ENCODE measurements around the gene BNC2.

Gene BNC2

GRCh38 chr9:16754662-16755061, 115.8 kb downstream of the BNC2 start:
- H3K4me2 ChIP-seq (ENCODE audit: insufficient read depth, low read length, poor library complexity, severe bottlenecking) = no peak overlapping the region
- no peak overlapping the region for H2BK12ac ChIP-seq (ENCODE audit: low read length)
- no CpG with 5 or more reads among the region's 4 CpGs for WGBS, 2 donors (ENCODE audit: extremely low coverage in 2 of 2, insufficient read length in 2 of 2, insufficient replicate concordance in 1 of 2)
- H2BK15ac ChIP-seq (ENCODE audit: low read length) = no peak overlapping the region
- H4K91ac ChIP-seq (ENCODE audit: low read depth, low read length, poor library complexity) = no peak overlapping the region
- H2AFZ ChIP-seq (ENCODE audit: low read length) = no peak overlapping the region
- no peak overlapping the region for H3K4ac ChIP-seq (ENCODE audit: low read length)
- no peak overlapping the region for H3K4me3 ChIP-seq (ENCODE audit: low read length in 2 of 2)
- H2BK5ac ChIP-seq (ENCODE audit: low read length) = no peak overlapping the region
- no peaks in the 10 kb centered on the region for H3K79me1 ChIP-seq (ENCODE audit: low read depth, low read length)
- H2BK120ac ChIP-seq (ENCODE audit: low read depth, low read length) = no peak overlapping the region
- no peak overlapping the region for H3K9ac ChIP-seq (ENCODE audit: low read depth, low read length, poor library complexity)
- H3K23ac ChIP-seq (ENCODE audit: low read depth, low read length, poor library complexity) = no peak overlapping the region
- no peaks in the 10 kb centered on the region for H3K4me1 ChIP-seq (ENCODE audit: control insufficient read depth in 2 of 2, insufficient read depth in 1 of 2, low read depth in 1 of 2, low read length in 2 of 2)
- H2AK5ac ChIP-seq (ENCODE audit: low read depth, low read length) = no peak overlapping the region
- no peaks in the 10 kb centered on the region for H3K36me3 ChIP-seq (replicated peaks in 1 of 2; ENCODE audit: control insufficient read depth in 2 of 2, insufficient read depth in 2 of 2, low read length in 2 of 2)
- H3K27ac ChIP-seq (replicated peaks; ENCODE audit: low read length) = no peak overlapping the region
- no peak overlapping the region for H4K8ac ChIP-seq (ENCODE audit: low read depth, low read length)
- DNase-seq (ENCODE audit: low spot score) = no peak
- no peak overlapping the region for H3K14ac ChIP-seq (ENCODE audit: low read length)
- H3K9me3 ChIP-seq (replicated peaks in 1 of 2; ENCODE audit: control insufficient read depth in 2 of 2, insufficient read depth in 1 of 2, low read depth in 1 of 2, low read length in 2 of 2) = no peaks in the 10 kb centered on the region
- no peaks in the 10 kb centered on the region for H3K27me3 ChIP-seq (ENCODE audit: control insufficient read depth in 3 of 3, insufficient read depth in 3 of 3, low read depth in 1 of 3, low read length in 3 of 3)
- no peak overlapping the region for H3K18ac ChIP-seq (ENCODE audit: low read length)

GRCh38 chr9:16753256-16753655, 117.2 kb downstream of the BNC2 start:
- H3K4me2 ChIP-seq (ENCODE audit: insufficient read depth, low read length, poor library complexity, severe bottlenecking) = no peak overlapping the region

GRCh38 chr9:16752601-16753000, 117.9 kb downstream of the BNC2 start:
- H2AK5ac ChIP-seq (ENCODE audit: low read depth, low read length) = no peak overlapping the region
- no peaks in the 10 kb centered on the region for H3K27me3 ChIP-seq (ENCODE audit: control insufficient read depth in 3 of 3, insufficient read depth in 3 of 3, low read depth in 1 of 3, low read length in 3 of 3)
- H2BK5ac ChIP-seq (ENCODE audit: low read length) = no peak overlapping the region
- no peak overlapping the region for H3K4ac ChIP-seq (ENCODE audit: low read length)
- WGBS, 2 donors (ENCODE audit: extremely low coverage in 2 of 2, insufficient read length in 2 of 2, insufficient replicate concordance in 1 of 2) = no CpG with 5 or more reads among the region's 2 CpGs
- no peak overlapping the region for H2BK120ac ChIP-seq (ENCODE audit: low read depth, low read length)
- no peaks in the 10 kb centered on the region for H3K9me3 ChIP-seq (replicated peaks in 1 of 2; ENCODE audit: control insufficient read depth in 2 of 2, insufficient read depth in 1 of 2, low read depth in 1 of 2, low read length in 2 of 2)
- no peaks in the 10 kb centered on the region for H3K4me1 ChIP-seq (ENCODE audit: control insufficient read depth in 2 of 2, insufficient read depth in 1 of 2, low read depth in 1 of 2, low read length in 2 of 2)
- H2AFZ ChIP-seq (ENCODE audit: low read length) = no peak overlapping the region
- H3K14ac ChIP-seq (ENCODE audit: low read length) = no peak overlapping the region
- H3K23ac ChIP-seq (ENCODE audit: low read depth, low read length, poor library complexity) = no peak overlapping the region
- H3K79me1 ChIP-seq (ENCODE audit: low read depth, low read length) = no peaks in the 10 kb centered on the region
- no peak overlapping the region for H3K4me2 ChIP-seq (ENCODE audit: insufficient read depth, low read length, poor library complexity, severe bottlenecking)
- no peak overlapping the region for H3K9ac ChIP-seq (ENCODE audit: low read depth, low read length, poor library complexity)
- no peak overlapping the region for H2BK15ac ChIP-seq (ENCODE audit: low read length)
- no peak overlapping the region for H4K8ac ChIP-seq (ENCODE audit: low read depth, low read length)
- no peak overlapping the region for H4K91ac ChIP-seq (ENCODE audit: low read depth, low read length, poor library complexity)
- no peaks in the 10 kb centered on the region for H3K36me3 ChIP-seq (replicated peaks in 1 of 2; ENCODE audit: control insufficient read depth in 2 of 2, insufficient read depth in 2 of 2, low read length in 2 of 2)
- no peak for DNase-seq (ENCODE audit: low spot score)
- H3K18ac ChIP-seq (ENCODE audit: low read length) = no peak overlapping the region
- no peak overlapping the region for H3K4me3 ChIP-seq (ENCODE audit: low read length in 2 of 2)
- H3K27ac ChIP-seq (replicated peaks; ENCODE audit: low read length) = no peak overlapping the region
- no peak overlapping the region for H2BK12ac ChIP-seq (ENCODE audit: low read length)

More at GRCh38 chr9:16753256-16753655, 117.2 kb downstream of the BNC2 start:
- Histone ChIP-seq H3K4me1 (ENCODE audit: control insufficient read depth in 2 of 2, insufficient read depth in 1 of 2, low read depth in 1 of 2, low read length in 2 of 2) (no peaks in the 10 kb centered on the region), H3K14ac (ENCODE audit: low read length) (no peak overlapping the region), H2AFZ (ENCODE audit: low read length) (no peak overlapping the region), H3K23ac (ENCODE audit: low read depth, low read length, poor library complexity) (no peak overlapping the region), H3K36me3 (replicated peaks in 1 of 2; ENCODE audit: control insufficient read depth in 2 of 2, insufficient read depth in 2 of 2, low read length in 2 of 2) (no peaks in the 10 kb centered on the region), H3K9ac (ENCODE audit: low read depth, low read length, poor library complexity) (no peak overlapping the region), H3K79me1 (ENCODE audit: low read depth, low read length) (no peaks in the 10 kb centered on the region), H3K27ac (replicated peaks; ENCODE audit: low read length) (no peak overlapping the region), H3K27me3 (ENCODE audit: control insufficient read depth in 3 of 3, insufficient read depth in 3 of 3, low read depth in 1 of 3, low read length in 3 of 3) (no peaks in the 10 kb centered on the region), H3K9me3 (replicated peaks in 1 of 2; ENCODE audit: control insufficient read depth in 2 of 2, insufficient read depth in 1 of 2, low read depth in 1 of 2, low read length in 2 of 2) (no peaks in the 10 kb centered on the region), H3K18ac (ENCODE audit: low read length) (no peak overlapping the region), H2BK120ac (ENCODE audit: low read depth, low read length) (no peak overlapping the region), H3K4ac (ENCODE audit: low read length) (no peak overlapping the region), H2BK5ac (ENCODE audit: low read length) (no peak overlapping the region), H2BK12ac (ENCODE audit: low read length) (no peak overlapping the region), H4K91ac (ENCODE audit: low read depth, low read length, poor library complexity) (no peak overlapping the region), H3K4me3 (ENCODE audit: low read length in 2 of 2) (no peak overlapping the region), H2BK15ac (ENCODE audit: low read length) (no peak overlapping the region), H2AK5ac (ENCODE audit: low read depth, low read length) (no peak overlapping the region), H4K8ac (ENCODE audit: low read depth, low read length) (no peak overlapping the region)
- DNase-seq (ENCODE audit: low spot score) = no peak
- whole genome bisulfite sequencing, 2 donors (ENCODE audit: extremely low coverage in 2 of 2, insufficient read length in 2 of 2, insufficient replicate concordance in 1 of 2) = no CpG with 5 or more reads among the region's 2 CpGs

- H3K27me3 ChIP-seq (ENCODE audit: control insufficient read depth in 3 of 3, insufficient read depth in 3 of 3, low read depth in 1 of 3, low read length in 3 of 3) = no peaks in the 10 kb centered on the region
- no peak overlapping the region for H3K14ac ChIP-seq (ENCODE audit: low read length)
- no peak overlapping the region for H3K4me3 ChIP-seq (ENCODE audit: low read length in 2 of 2)
- H3K4me1 ChIP-seq (ENCODE audit: control insufficient read depth in 2 of 2, insufficient read depth in 1 of 2, low read depth in 1 of 2, low read length in 2 of 2) = no peaks in the 10 kb centered on the region
- no peak overlapping the region for H2AK5ac ChIP-seq (ENCODE audit: low read depth, low read length)
- H4K8ac ChIP-seq (ENCODE audit: low read depth, low read length) = no peak overlapping the region
- H4K91ac ChIP-seq (ENCODE audit: low read depth, low read length, poor library complexity) = no peak overlapping the region
- H3K23ac ChIP-seq (ENCODE audit: low read depth, low read length, poor library complexity) = no peak overlapping the region
- no peak overlapping the region for H3K4ac ChIP-seq (ENCODE audit: low read length)
- no peak overlapping the region for H3K9ac ChIP-seq (ENCODE audit: low read depth, low read length, poor library complexity)
- H2BK15ac ChIP-seq (ENCODE audit: low read length) = no peak overlapping the region
- H3K4me2 ChIP-seq (ENCODE audit: insufficient read depth, low read length, poor library complexity, severe bottlenecking) = no peak overlapping the region
- no peak overlapping the region for H2BK12ac ChIP-seq (ENCODE audit: low read length)
- H3K18ac ChIP-seq (ENCODE audit: low read length) = no peak overlapping the region
- no peak overlapping the region for H2AFZ ChIP-seq (ENCODE audit: low read length)
- no peak overlapping the region for H2BK120ac ChIP-seq (ENCODE audit: low read depth, low read length)
- no peak overlapping the region for H2BK5ac ChIP-seq (ENCODE audit: low read length)
- no peak overlapping the region for H3K27ac ChIP-seq (replicated peaks; ENCODE audit: low read length)
- H3K79me1 ChIP-seq (ENCODE audit: low read depth, low read length) = no peaks in the 10 kb centered on the region
- H3K9me3 ChIP-seq (replicated peaks in 1 of 2; ENCODE audit: control insufficient read depth in 2 of 2, insufficient read depth in 1 of 2, low read depth in 1 of 2, low read length in 2 of 2) = no peaks in the 10 kb centered on the region
- WGBS, 2 donors (ENCODE audit: extremely low coverage in 2 of 2, insufficient read length in 2 of 2, insufficient replicate concordance in 1 of 2) = no CpG with 5 or more reads among the region's 4 CpGs
- H3K36me3 ChIP-seq (replicated peaks in 1 of 2; ENCODE audit: control insufficient read depth in 2 of 2, insufficient read depth in 2 of 2, low read length in 2 of 2) = no peaks in the 10 kb centered on the region
- DNase-seq (ENCODE audit: low spot score) = no peak
Observed at GRCh38 chr9:16750553-16750952, 119.9 kb downstream of the BNC2 start.
